B cell (primary cell): ENCODE data around the gene PDP2.

ENCODE experiments used
- CTCF ChIP-seq: fragments of 200-600 bp; IDR thresholded peaks from one replicate; pipeline ENCODE4 v1.8.0; 2022; ENCODE audit warnings: antibody characterized with exemption, mild to moderate bottlenecking
- EZH2 ChIP-seq: IDR thresholded peaks from 2 replicates; pipeline ENCODE4 v1.6.1; 2012; ENCODE audit warnings: borderline replicate concordance, low read depth, mild to moderate bottlenecking, moderate library complexity, low read length; ENCODE audit not compliant: insufficient read depth, poor library complexity, severe bottlenecking

GRCh38 chr16:66906916-66907836 is 26.9 kb downstream of the PDP2 start:
- TF ChIP-seq CTCF, result no peak
- no peak for TF ChIP-seq EZH2
